Measurements from ENCODE around the gene NPY4R2.
"Not testable (repeated sequence)": the region's sequence is repeated elsewhere in the genome, so short reads cannot be mapped to it uniquely, and the experiment has no call there.

The NPY4R2 gene

DNA sequence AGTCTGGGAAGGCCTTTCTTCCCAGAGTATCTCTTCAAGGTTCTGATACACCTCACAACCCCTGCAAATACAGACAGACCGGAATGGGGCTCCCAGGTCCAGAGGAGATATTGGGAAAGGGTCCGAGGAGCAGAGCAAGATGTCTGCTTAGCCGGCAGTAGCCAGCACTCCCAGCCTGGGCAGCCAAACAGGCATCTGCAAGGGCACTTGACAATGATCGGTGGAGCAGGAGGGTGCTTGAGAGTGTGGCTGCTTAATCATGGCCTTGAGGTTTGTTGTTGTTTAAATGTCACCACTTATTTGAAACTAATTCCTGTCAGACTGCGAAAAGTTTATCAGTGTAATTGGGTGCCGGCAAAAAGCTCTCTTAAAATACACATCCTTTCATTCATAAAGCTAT is 15.0 kb downstream of the NPY4R2 start:
- DNase-seq: not testable (repeated sequence)

DNA sequence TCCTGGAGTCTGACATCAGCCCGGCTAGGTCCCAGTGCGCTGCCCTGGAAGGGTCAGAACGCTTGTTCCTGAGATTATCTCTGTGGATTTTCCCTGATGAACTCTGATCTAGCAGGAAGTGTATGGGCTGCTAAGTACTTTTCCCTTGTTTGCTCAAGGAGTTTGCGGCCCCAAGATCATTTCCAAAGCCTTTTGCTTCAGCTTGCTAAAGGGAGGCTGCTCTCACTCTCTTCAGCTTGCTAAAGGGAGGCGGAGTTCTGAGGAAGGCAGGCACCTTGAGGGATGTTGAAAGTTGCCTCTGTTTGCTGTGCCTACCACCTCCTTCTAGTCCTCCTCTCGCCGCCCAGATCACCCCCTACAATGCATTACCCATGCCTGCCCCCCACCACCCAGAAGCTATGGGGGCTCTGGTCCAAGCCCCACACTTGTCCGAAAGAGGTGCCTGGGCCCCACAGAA is 18.3 kb downstream of the NPY4R2 start:
- not testable (repeated sequence) for DNase-seq

DNA sequence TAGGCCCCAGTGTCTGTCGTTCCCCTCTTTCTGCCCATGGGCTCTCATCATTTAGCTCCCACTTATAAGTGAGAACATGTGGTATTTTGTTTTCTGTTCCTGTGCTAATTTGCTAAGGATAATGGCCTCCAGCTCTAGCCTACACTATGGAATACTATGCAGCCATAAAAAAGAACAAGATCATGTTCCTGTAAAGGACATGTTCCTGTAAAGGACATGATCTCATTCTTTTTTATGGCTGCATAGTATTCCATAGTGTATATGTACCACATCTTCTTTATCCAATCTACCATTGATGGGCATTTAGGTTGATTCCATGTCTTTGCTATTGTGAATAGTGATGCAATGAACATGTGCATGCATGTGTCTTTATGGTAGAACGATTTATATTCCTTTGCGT is 19.2 kb downstream of the NPY4R2 start:
- not testable (repeated sequence) for DNase-seq

DNA sequence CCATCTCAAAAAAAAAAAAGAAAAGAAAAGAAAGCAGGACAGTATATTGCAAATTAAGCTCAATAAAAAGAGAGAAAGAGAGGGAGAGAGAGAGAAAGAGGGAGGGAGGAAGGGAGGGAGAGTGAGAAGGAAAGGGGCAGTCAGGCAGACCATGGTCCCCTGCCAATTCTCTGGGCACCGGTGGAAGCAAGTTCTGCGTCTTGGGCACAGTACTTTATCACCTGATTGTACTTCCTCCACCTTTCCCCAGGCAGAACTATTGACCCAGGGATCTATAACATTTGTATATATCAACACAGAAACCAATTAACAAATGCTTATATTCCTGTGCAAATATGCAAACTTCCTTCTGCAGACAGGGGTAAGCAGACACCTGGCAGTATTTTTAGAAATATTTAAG is 22.4 kb downstream of the NPY4R2 start:
- DNase-seq: not testable (repeated sequence)

DNA sequence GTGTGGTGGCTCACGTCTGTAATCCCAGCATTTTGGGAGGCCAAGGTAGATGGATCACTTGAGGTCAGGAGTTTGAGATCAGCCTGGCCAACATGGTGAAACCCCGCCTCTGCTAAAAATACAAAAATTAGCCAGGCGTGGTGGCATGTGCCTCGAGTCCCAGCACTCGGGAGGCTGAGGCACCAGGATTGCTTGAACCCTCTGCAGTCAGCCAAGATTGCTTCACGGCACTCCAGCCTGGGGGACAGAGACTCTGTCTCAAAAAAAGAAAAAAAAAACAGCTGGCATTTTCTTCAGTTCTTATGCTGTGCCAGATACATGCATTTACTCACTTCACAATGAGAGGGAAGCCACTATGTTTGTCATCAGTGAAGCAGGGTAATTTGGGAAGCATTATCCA is 22.9 kb downstream of the NPY4R2 start:
- not testable (repeated sequence) for DNase-seq

DNA sequence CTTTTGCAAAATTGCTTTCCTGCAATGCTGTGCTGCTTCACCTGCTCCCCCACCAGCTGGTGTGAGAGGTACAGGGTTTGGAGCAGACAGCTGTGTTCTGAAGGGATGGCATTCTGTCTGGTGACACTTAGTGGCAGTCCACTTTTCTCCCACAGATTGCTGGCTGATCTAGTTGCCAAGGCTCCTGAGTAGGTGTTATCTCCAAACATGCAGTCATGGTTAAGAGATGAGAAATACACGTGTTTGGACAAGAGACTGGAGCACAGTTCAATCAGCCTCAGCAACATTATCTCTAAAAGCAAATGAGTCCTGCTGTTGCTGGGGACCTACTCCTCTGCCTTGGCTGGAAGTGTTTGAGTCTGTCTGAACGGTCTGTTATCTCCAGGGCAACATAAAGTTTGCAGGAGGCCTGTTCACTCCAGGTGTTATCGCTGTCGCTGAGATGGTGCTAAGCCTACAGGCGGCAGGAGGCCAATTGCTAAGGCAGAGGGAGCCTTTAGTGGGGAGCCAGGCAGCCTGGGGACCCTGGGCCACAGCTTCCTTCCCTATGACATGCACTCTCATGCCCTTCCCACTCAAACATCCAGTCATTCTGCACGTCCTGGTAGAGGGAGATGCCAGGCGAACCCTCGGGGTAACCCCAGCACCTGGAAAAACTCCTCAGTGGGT is 24.0 kb downstream of the NPY4R2 start:
- not testable (repeated sequence) for DNase-seq

DNA sequence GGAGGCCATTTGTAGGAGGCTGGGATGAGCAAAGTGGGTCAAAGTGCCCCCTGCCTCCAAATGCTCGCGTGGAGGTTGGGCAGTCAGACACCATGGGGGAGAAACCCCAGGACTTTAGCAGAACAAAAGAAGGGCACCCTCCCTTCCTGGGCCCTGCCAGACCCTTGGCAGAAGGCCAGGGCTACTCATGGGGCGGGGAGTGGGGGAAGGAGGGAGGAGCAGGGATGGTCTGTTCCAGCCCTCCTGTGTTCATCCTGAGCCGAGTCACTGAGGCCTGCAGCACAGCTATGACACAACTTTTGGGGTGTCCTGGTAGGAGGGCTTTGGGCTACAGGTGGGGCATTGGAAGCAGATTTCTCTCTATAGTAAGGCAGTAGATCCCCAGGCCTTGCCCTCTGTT is 24.9 kb downstream of the NPY4R2 start:
- DNase-seq: not testable (repeated sequence)

DNA sequence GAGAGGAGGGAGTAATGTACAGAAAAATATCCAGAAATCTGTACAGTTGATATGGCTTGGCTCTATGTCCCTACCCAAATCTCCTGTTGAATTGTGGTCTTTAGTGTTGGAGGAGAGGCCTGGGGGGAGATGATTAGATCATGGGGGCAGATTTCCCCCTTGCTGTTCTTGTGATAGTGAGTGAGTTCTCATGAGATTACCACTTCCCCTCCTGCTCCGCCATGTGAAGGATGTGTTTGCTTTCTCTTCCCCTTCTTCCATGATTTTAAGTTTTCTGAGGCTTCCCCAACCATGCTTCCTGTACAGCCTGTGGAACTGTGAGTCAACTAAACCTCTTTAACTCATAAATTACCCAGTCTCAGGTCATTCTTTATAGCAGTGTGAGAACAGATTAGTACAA is 29.0 kb downstream of the NPY4R2 start:
- DNase-seq: not testable (repeated sequence)

DNA sequence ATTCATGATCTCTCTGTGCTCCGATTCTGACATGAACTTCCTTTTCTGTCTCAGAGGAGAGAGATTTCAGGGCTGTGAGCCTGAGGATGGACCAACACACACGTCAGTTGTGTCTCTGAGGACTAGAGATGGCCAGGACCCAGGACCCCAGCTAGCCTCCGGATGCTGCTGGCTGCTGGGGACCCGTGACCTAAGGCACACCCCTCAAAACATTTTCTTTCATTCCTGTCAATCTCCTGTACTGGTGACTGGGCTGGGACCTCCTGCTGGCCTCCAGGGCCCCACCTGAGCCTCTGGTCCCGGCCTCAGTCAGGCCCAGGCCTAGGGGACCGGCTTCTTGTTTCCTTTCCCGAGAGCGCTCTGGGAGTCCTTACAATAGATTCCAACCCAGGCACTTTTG is 38.7 kb downstream of the NPY4R2 start:
- DNase-seq: not testable (repeated sequence)

DNA sequence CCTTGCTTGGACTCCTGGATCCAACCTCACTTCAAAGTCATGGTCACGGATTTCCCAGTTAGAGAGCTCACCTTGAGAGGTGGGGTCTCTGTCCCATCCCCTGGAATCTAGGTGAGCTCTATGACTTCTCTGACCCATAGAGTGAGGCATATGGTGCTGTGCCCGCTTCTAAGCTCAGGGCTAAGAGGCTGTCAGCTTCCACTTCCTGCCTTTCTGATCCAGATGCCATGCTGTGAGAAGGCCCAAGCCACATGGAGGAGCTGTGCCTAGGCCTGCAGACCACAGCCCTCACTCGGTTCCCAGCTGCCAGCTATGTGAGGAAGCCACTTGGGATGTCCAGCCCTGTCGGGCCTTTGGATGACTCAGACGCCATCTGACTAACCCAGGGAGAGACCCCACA is 41.2 kb downstream of the NPY4R2 start:
- not testable (repeated sequence) for DNase-seq

DNA sequence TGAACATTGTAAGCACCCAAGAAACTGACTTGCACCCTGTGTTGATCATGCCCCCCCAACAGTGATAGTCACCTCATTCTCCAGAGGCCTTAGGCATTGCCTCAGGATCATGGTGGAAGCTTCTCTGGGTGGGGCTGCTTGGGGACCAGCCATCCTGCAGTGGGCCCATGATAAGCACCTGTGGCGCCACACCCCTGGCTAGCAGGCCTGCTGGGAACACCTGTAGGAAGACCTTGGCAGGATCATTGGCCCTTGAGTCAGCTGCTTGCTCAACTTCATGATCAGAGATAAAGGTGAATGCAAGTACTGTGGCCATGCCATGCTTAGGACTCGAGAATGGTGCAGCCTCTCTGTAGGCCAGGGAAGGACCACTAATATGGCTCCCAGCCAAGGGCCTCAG is 42.2 kb downstream of the NPY4R2 start:
- not testable (repeated sequence) for DNase-seq

DNA sequence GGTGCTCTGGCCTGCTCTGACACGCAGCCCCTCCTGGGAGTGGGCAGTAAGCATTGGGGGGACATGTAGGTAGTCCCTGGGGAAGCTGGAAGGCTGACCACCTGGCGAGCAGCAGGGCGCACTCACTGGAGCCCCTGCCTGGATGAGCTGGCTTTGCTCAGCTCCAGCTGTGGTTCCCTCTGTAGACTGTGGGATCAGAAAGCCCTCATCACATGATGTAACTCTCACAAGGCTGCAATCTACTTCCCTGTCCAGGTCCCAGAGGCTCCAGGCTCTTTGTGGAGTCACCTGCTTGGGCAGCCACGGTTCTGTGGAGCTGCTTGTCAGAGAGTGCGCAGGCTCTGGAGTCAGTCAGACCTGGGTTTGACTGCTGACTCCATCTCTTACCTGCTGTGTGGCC is 44.3 kb downstream of the NPY4R2 start:
- not testable (repeated sequence) for DNase-seq

DNA sequence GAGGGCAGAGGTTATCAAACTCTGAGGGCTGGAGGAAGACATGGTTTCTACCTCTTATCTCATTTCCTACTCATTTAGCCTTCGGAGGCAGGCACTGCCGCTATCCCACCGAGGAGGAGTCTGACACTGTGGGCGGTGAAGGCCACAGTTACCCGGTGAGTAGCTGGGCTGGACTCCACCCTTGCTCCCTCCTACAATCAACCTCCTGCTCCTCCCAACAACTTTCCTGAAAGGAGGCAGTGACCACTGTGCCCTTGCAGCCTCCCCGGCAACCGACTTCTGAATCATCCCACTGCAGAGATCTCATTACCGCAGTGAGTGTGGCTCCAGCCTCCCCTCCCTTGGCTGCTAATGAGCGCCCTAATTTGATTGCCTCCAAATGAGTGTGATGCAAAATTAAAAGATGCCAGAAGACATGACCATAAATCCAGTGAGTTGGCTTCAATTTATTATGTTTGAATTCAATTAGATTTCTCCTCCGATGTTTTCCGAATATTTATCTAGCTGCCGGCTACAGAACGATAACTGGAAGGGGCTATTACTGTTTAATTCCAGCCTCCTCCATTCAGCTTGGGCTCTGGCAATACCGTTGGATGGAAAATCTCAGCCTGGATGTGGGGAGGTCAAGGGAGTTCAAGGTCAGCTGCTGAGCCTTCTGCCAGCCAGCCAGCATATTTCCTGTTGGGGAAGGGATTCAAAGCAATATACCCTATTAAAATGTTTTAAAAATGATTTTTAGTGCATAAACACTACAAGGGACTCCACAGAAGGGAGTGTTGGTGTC is 46.0 kb downstream of the NPY4R2 start:
- DNase-seq: not testable (repeated sequence)

DNA sequence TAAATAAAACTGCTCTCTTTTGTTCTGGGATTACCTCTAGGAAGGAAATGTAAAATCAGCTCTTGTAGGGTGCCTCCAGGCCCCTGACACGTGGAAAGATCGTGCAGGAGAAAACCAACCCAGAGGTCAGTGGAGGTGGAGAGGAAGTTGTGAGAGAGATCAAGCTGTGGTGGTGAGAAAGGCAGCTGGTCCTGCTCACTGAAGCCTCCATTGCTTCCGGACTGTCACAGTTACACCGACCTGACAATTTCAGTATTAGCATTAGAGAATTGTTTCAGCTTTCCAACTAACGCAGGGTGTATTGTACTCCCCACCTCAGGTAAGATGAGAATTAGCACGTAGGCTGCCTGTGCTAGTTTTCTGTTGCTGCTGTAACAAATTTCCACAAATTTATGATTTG is 50.5 kb downstream of the NPY4R2 start:
- DNase-seq: not testable (repeated sequence)

DNA sequence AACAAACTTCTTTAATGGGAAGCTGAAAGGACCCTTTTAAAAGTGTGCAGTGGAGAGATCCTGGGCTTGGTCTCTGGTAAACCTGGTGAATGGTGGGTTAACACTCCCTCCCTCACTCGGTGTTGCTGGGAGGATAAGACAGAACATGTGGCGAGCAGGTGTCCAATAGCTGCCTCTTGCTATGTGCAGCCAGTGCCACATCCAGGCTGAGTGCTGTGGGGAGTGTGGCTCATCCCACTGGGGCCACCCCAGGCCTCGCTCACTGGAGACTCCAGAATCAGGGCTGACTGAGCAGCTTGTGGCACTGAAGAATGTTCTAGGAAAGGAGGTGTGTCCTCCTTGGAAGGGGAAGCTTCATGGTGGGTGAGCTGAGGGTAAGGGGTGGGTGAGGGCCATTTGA is 51.6 kb downstream of the NPY4R2 start:
- not testable (repeated sequence) for DNase-seq

DNA sequence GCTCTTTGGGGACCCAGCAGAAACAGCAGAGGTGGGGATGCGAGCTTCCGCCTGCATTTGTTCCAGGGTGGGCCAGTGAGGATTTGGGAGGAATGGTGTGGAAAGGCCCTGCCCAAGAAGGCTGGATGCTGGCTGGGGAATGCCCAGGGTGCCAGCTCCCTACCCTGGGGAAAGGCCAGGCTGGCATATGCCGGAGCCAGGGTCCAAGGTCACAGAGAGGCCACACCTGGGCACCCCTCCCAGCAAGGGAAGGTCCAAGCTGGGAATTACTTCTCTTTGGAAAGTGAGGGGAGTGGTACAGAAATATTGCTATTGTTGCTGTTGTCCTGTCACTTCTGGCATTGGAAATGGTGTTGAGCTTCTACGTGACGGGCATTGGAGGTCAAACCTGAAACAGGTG is 53.1 kb downstream of the NPY4R2 start:
- DNase-seq: not testable (repeated sequence)

DNA sequence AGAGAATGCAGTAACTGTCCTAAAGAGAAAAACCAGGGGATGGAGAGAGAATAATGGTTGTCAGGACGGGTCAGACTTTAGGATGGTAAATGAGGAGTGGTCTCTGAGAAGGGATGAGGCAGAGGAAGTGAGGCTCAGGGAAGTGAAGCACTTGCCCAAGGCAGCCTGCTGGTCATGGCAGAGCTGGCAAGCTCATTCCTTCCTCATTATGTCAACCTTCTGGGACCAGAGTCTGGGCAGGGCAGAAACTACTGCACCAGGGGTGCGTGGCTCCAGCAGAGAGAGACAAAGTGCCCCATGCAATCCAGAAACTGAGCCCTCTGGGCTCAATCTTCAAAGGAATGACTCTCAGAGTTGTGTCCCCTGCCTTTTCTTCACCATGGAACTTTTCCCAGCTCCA is 53.6 kb downstream of the NPY4R2 start:
- not testable (repeated sequence) for DNase-seq
